PC-9 (cell line): Measurements from ENCODE around the gene MOGAT1.

Source experiments
- CTCF ChIP-seq: fragments of 200-600 bp; sonication (generic); conservative IDR thresholded peaks from 2 replicates; pipeline ENCODE4 v1.6.1; 2017; ENCODE audit warnings: mixed run types, antibody characterized with exemption, mild to moderate bottlenecking, moderate library complexity
- EZH2 ChIP-seq: fragments of 200-600 bp; sonication (generic); IDR thresholded peaks from 2 replicates; pipeline ENCODE4 v1.8.0; 2017; ENCODE audit warnings: antibody characterized with exemption, low read depth

GRCh38 chr2:222641336-222641735 lies 30.1 kb upstream of the MOGAT1 start:
- TF ChIP-seq CTCF = no peak
- no peak for TF ChIP-seq EZH2
